HL-60 (cell line): ENCODE results near the gene PADI2.

Experiments used
- GABPA ChIP-seq: IDR thresholded peaks from 2 replicates; pipeline ENCODE4 v1.6.1; 2012; ENCODE audit warnings: low read depth
- POLR2AphosphoS5 ChIP-seq: IDR thresholded peaks from 2 replicates; pipeline ENCODE4 v1.6.1; 2012; ENCODE audit warnings: low read depth
- TF ChIP-seq, protein P1 (sequence below): IDR thresholded peaks from one replicate; pipeline ENCODE4 v1.5.1; 2011; ENCODE audit warnings: low read length, control low read depth, inconsistent platforms; ENCODE audit not compliant: insufficient read depth
- TF ChIP-seq, protein P2 (sequence below): IDR thresholded peaks from 2 replicates; pipeline ENCODE4 v1.6.1; 2012; ENCODE audit warnings: low read depth; ENCODE audit not compliant: insufficient replicate concordance

DNA sequence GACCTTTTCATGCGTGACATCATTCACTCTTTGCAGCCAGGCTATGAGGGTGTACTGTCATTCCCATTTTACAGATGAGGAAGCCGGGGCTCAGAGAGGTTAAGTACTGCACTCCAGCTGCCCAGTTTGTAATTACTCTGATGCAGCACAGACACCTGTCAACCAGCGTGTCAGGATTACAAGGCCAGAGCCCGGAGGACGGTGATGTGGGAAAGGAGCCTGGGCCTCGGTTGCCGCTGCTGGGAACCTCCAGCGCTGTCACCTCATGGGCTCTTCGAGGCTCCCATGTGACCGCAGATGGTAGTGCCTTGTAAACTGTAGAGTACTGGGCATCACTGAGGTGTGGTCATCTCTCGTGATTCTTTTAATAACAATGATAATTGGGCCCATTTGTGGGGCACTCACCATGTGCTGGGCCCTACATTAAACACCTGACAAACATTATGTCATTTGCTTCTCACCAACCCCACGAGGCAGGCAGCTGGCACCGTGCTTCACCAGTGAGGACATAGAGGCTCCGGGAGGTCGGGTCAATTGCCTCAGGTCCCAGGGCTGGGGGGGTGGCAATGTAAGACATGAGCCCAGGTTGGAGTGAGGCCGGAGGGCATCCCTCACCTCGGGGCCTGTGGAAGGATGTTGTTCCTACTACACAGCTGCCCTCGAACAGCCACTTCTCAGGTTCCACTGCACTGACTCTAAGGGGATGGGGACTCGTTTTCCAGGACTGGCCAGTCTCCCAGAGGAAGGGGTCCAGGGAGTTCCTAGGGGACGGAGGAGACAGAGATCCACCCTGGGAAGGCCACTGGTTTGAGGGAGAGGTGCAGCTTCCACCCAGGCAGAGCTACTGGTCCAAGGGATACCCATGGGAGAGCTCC lies 42.9 kb upstream of the PADI2 start:
- TF ChIP-seq, protein P1, sequence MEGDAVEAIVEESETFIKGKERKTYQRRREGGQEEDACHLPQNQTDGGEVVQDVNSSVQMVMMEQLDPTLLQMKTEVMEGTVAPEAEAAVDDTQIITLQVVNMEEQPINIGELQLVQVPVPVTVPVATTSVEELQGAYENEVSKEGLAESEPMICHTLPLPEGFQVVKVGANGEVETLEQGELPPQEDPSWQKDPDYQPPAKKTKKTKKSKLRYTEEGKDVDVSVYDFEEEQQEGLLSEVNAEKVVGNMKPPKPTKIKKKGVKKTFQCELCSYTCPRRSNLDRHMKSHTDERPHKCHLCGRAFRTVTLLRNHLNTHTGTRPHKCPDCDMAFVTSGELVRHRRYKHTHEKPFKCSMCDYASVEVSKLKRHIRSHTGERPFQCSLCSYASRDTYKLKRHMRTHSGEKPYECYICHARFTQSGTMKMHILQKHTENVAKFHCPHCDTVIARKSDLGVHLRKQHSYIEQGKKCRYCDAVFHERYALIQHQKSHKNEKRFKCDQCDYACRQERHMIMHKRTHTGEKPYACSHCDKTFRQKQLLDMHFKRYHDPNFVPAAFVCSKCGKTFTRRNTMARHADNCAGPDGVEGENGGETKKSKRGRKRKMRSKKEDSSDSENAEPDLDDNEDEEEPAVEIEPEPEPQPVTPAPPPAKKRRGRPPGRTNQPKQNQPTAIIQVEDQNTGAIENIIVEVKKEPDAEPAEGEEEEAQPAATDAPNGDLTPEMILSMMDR, result no peak
- TF ChIP-seq GABPA (no peak), POLR2AphosphoS5 (no peak)
- TF ChIP-seq, protein P2, sequence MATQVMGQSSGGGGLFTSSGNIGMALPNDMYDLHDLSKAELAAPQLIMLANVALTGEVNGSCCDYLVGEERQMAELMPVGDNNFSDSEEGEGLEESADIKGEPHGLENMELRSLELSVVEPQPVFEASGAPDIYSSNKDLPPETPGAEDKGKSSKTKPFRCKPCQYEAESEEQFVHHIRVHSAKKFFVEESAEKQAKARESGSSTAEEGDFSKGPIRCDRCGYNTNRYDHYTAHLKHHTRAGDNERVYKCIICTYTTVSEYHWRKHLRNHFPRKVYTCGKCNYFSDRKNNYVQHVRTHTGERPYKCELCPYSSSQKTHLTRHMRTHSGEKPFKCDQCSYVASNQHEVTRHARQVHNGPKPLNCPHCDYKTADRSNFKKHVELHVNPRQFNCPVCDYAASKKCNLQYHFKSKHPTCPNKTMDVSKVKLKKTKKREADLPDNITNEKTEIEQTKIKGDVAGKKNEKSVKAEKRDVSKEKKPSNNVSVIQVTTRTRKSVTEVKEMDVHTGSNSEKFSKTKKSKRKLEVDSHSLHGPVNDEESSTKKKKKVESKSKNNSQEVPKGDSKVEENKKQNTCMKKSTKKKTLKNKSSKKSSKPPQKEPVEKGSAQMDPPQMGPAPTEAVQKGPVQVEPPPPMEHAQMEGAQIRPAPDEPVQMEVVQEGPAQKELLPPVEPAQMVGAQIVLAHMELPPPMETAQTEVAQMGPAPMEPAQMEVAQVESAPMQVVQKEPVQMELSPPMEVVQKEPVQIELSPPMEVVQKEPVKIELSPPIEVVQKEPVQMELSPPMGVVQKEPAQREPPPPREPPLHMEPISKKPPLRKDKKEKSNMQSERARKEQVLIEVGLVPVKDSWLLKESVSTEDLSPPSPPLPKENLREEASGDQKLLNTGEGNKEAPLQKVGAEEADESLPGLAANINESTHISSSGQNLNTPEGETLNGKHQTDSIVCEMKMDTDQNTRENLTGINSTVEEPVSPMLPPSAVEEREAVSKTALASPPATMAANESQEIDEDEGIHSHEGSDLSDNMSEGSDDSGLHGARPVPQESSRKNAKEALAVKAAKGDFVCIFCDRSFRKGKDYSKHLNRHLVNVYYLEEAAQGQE, result peak; percentile 4
